ENCODE measurements around the gene DNER.

DNER gene

GRCh38 chr2:229572507-229573271 is 141.7 kb downstream of the DNER start:
- no peak for DNase-seq (ENCODE audit: extremely low read depth in 1 of 2, low read depth in 1 of 2)

GRCh38 chr2:229571243-229571642 is 143.1 kb downstream of the DNER start:
- no peak for DNase-seq (ENCODE audit: extremely low read depth in 1 of 2, low read depth in 1 of 2)

GRCh38 chr2:229566370-229566769 is 148.0 kb downstream of the DNER start:
- DNase-seq (ENCODE audit: extremely low read depth in 1 of 2, low read depth in 1 of 2), result no peak

GRCh38 chr2:229564300-229564907 is 150.0 kb downstream of the DNER start:
- DNase-seq (ENCODE audit: extremely low read depth in 1 of 2, low read depth in 1 of 2), result no peak

GRCh38 chr2:229563388-229563787 is 151.0 kb downstream of the DNER start:
- DNase-seq (ENCODE audit: extremely low read depth in 1 of 2, low read depth in 1 of 2), result no peak

GRCh38 chr2:229562472-229563127 is 151.8 kb downstream of the DNER start:
- no peak for DNase-seq (ENCODE audit: extremely low read depth in 1 of 2, low read depth in 1 of 2)

GRCh38 chr2:229559986-229560385 is 154.4 kb downstream of the DNER start:
- DNase-seq (ENCODE audit: extremely low read depth in 1 of 2, low read depth in 1 of 2), result no peak

- no peak for DNase-seq (ENCODE audit: extremely low read depth in 1 of 2, low read depth in 1 of 2)
Measured at GRCh38 chr2:229553091-229553490, 161.3 kb downstream of the DNER start.

GRCh38 chr2:229543176-229543873 is 171.0 kb downstream of the DNER start:
- no peak for DNase-seq (ENCODE audit: extremely low read depth in 1 of 2, low read depth in 1 of 2)

GRCh38 chr2:229539628-229540027 is 174.7 kb downstream of the DNER start:
- DNase-seq (ENCODE audit: extremely low read depth in 1 of 2, low read depth in 1 of 2), result no peak

GRCh38 chr2:229531594-229531993 is 182.8 kb downstream of the DNER start:
- DNase-seq (ENCODE audit: extremely low read depth in 1 of 2, low read depth in 1 of 2), result no peak

- DNase-seq (ENCODE audit: extremely low read depth in 1 of 2, low read depth in 1 of 2), result no peak
Measured at GRCh38 chr2:229530434-229530833, 183.9 kb downstream of the DNER start.

GRCh38 chr2:229528846-229529245 is 185.5 kb downstream of the DNER start:
- DNase-seq (ENCODE audit: extremely low read depth in 1 of 2, low read depth in 1 of 2), result no peak

- DNase-seq (ENCODE audit: extremely low read depth in 1 of 2, low read depth in 1 of 2), result no peak
Measured at GRCh38 chr2:229526951-229527350, 187.4 kb downstream of the DNER start.

- no peak for DNase-seq (ENCODE audit: extremely low read depth in 1 of 2, low read depth in 1 of 2)
Measured at GRCh38 chr2:229524799-229525198, 189.6 kb downstream of the DNER start.

GRCh38 chr2:229523663-229524062 is 190.7 kb downstream of the DNER start:
- DNase-seq (ENCODE audit: extremely low read depth in 1 of 2, low read depth in 1 of 2), result no peak

- DNase-seq (ENCODE audit: extremely low read depth in 1 of 2, low read depth in 1 of 2), result no peak
Measured at GRCh38 chr2:229521576-229521975, 192.8 kb downstream of the DNER start.

GRCh38 chr2:229520691-229521096 is 193.7 kb downstream of the DNER start:
- no peak for DNase-seq (ENCODE audit: extremely low read depth in 1 of 2, low read depth in 1 of 2)

- no peak for DNase-seq (ENCODE audit: extremely low read depth in 1 of 2, low read depth in 1 of 2)
Measured at GRCh38 chr2:229519655-229520430, 194.5 kb downstream of the DNER start.

GRCh38 chr2:229514273-229514895 is 200.0 kb downstream of the DNER start:
- DNase-seq (ENCODE audit: extremely low read depth in 1 of 2, low read depth in 1 of 2), result no peak
